ENCODE results near the gene NUDT2.

GRCh38 chr9:34326690-34327089 lies 2.7 kb upstream of the NUDT2 start:
- TF ChIP-seq CTCF (IDR thresholded peaks at IDR 0.05) (no peak), MAX (CRISPR knock-in tag; IDR thresholded peaks at IDR 0.05) (no peak), PREB (CRISPR knock-in tag; IDR thresholded peaks at IDR 0.05; ENCODE audit: borderline replicate concordance) (no peak), TP53 (CRISPR knock-in tag; IDR thresholded peaks at IDR 0.05) (no peak), ATF2 (CRISPR knock-in tag; IDR thresholded peaks at IDR 0.05; ENCODE audit: borderline replicate concordance, low read depth) (no peak), NFYB (CRISPR knock-in tag; conservative IDR thresholded peaks at IDR 0.05; ENCODE audit: low read depth) (no peak), SP1 (CRISPR knock-in tag; conservative IDR thresholded peaks at IDR 0.05) (no peak), FOXP1 (CRISPR knock-in tag; IDR thresholded peaks at IDR 0.05; ENCODE audit: borderline replicate concordance) (no peak), TEAD1 (CRISPR knock-in tag; IDR thresholded peaks at IDR 0.05) (no peak)
- TF ChIP-seq, protein P1, sequence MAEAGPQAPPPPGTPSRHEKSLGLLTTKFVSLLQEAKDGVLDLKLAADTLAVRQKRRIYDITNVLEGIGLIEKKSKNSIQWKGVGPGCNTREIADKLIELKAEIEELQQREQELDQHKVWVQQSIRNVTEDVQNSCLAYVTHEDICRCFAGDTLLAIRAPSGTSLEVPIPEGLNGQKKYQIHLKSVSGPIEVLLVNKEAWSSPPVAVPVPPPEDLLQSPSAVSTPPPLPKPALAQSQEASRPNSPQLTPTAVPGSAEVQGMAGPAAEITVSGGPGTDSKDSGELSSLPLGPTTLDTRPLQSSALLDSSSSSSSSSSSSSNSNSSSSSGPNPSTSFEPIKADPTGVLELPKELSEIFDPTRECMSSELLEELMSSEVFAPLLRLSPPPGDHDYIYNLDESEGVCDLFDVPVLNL (CRISPR knock-in tag; IDR thresholded peaks at IDR 0.05; ENCODE audit: borderline replicate concordance, low read depth), result no peak
- TF ChIP-seq, protein P2, sequence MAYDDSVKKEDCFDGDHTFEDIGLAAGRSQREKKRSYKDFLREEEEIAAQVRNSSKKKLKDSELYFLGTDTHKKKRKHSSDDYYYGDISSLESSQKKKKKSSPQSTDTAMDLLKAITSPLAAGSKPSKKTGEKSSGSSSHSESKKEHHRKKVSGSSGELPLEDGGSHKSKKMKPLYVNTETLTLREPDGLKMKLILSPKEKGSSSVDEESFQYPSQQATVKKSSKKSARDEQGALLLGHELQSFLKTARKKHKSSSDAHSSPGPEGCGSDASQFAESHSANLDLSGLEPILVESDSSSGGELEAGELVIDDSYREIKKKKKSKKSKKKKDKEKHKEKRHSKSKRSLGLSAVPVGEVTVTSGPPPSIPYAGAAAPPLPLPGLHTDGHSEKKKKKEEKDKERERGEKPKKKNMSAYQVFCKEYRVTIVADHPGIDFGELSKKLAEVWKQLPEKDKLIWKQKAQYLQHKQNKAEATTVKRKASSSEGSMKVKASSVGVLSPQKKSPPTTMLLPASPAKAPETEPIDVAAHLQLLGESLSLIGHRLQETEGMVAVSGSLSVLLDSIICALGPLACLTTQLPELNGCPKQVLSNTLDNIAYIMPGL (CRISPR knock-in tag; IDR thresholded peaks at IDR 0.05), result no peak
- TF ChIP-seq, protein P3, sequence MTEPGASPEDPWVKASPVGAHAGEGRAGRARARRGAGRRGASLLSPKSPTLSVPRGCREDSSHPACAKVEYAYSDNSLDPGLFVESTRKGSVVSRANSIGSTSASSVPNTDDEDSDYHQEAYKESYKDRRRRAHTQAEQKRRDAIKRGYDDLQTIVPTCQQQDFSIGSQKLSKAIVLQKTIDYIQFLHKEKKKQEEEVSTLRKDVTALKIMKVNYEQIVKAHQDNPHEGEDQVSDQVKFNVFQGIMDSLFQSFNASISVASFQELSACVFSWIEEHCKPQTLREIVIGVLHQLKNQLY (CRISPR knock-in tag; IDR thresholded peaks at IDR 0.05), result no peak
- TF ChIP-seq, protein P4, sequence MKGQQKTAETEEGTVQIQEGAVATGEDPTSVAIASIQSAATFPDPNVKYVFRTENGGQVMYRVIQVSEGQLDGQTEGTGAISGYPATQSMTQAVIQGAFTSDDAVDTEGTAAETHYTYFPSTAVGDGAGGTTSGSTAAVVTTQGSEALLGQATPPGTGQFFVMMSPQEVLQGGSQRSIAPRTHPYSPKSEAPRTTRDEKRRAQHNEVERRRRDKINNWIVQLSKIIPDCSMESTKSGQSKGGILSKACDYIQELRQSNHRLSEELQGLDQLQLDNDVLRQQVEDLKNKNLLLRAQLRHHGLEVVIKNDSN (CRISPR knock-in tag; IDR thresholded peaks at IDR 0.05), result no peak

All from WTC11 (cell line).